ENCODE results near the gene CBL.
A peak's percentile ranks its signal among the peaks of the same experiment; 100 is the strongest.

CBL gene

DNA sequence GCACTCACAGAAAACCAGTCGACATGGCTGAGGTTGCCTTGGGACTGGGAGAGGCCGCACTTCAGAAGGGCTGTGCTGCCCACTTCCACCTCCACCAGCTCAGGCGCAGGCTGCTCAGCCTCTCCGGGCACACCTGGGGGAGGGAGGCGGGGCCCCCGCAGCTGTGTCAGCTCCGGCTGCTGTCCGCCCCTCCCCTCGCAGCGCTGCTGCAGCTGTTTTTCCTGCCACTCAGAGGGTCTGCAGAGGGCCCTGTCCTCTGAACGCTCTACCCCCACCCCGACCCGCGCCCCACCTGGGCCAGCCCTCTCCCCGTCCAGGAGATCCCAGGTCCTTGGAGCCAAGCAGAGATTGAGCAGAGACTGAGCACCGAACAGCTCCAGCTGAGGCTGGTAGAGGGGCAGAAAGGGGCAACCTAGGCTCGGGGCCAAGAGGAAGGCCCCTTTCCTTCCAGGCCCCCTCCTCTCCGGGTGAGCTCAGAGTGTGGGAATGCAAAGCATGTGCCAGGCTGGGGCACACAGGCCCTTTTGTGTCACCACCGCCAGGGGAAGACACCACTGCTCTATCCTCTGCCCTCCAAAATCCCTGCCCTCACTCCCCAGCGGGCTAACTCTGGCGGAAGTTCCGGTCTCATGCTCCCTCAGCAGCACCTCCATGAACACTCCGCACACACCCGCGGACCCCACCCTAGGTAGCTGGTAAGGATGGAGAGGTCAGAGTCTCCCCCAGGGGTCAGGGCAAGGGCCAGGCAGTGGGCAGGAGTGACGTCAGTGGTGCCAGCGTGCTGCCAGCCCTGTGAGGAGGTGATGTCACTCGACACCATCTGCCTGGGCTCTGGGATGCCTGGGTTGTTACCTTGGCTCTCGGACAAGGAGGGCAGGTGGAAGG is 109.2 kb downstream of the CBL start:
- DNase-seq, result peak; percentile 75

DNA sequence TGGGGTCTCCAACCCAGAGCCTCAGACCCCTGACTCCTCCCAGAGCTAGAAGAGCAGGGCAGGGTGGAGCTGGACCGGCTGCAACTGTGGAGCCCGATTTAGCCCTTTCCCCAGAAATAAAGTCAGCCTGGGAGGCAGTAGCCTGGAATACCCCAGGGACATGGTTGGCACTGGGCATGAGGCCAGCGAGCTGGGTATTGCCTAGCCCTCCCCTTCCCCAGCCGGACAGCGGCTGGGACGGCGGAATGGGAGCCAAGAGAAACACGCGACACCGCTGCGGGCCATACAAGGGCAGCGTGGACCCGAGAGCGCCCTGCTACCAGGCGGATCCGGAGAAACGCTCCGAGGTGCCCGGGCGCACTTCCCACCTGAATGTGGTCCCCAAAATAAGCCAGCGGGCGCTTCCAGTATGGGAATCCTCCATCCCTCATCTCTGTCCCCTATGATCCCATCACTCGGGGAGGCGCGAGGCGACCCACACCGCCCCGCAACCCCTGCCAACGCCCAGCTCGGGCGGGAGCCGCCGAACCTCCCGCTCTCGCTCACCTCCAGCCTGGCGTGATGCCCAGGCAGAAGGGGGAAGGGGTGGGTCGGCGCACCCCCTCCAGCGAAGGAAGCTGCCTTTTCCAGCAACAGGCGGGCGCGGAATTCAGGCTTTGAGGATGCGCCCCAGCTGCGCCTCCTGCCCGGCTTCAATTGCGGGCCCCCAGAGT is 110.0 kb downstream of the CBL start:
- DNase-seq, result peak; percentile 79

DNA sequence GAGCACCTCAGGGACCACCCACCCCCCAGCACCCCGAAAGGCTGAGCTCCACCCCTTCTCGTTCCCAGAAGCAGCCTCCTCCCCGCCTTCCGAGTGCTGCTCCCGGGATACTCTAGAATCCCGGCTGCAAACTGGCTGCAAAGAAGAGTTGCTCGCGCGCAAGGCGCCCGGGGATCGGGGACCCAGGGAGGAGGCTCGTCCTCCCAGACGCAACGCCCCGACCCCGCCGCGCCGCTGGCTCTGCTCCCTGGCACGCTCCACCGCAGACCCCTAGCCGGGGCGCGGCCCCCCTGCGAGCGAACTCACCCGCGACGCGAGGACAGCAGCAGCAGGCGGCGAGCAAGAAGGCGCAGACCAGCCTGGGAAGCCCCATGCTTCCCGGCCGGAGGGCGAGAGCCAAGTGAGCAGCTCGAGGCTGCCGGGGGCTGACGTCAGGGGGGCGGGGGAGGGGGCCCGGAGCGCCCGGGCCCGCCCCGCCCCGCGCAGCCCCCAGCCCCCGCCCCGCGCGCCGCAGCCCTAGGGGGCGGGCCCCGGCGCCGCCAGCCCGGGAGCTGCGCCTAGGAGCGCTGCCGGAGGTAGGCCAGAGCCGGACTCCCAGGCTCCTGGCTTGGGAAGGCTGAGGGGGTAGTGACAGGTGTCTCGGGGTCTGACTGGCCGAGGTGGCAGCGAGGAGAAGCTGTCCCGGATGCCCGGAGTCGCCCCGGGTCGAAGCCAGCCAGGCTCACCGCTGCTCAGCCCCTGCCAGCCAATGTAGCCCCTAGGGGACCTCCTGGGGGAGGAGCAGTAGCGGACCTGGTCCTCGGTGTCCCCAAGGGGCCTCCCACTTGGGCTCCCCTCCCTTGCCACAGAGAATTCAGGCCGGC is 110.8 kb downstream of the CBL start, which contains the start of gene MCAM:
MCAM (minus strand) TSS at position 402 of the 863 bp plus-strand sequence; CDS start at position 373, 29 bp downstream.
- peak; percentile 76 for DNase-seq

DNA sequence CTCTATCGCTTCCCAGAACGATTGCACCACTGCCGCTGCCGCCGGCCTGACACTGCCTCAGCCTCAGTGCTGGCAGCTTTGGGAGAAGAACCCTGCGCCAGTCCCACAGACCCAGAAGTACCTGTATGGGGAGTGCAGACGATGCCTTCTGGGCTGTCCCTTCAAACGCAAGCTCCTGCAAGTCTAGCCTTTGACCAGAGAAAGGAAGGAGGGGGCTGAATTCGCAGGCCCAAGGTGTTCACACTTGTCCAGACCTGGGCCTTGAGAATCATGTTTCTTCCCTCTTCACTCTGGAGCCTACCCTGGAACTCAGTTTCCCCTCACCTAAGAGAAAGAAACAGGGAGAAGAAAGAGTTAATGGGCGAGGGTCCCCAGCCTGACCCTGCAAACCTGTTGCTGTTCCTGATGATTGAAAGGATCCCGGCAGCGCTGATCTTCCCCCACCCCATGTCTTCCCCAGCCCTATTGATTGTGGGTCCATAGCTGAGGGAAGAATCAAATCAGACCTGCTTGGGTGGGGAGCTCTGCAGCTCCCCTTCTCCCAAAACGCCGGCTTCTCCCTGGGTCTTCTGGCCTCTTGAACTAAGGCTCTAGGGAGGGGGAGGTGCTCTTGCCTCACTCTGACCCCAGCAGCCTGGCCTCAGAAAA is 111.6 kb downstream of the CBL start:
- DNase-seq, result no peak

- DNase-seq, result peak; percentile 73
Observed at GRCh38 chr11:119318240-119319135, 112.3 kb downstream of the CBL start.

DNA sequence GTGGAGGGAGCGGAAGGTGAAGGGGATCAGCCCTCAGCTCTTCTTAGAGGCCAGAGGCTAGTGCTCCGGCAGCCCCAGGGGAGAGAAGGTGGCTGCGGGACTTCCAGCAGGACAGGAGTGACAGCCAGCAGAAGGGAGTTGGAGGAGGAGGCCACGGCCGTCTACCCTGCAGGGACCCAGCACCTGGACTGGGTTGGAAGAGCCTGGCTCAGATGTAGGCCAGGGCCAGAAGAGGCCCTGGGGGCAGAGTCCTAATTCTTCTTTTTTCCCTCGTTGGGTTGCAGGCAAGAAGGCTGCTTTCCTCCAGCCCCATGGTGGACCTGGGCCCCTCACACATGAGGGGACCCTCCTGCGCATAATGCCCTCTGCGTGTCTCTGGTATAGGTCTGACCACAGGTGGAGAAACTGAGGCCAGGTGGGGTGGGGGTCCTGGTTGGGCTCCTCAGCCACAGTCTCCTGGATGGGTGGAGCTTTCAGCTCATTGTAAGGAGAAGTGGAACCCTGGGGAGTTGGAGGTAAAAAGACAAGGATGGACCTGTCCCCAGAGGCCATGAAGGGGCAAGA is 113.1 kb downstream of the CBL start:
- DNase-seq, result no peak

- DNase-seq, result no peak
Observed at GRCh38 chr11:119319700-119320239, 113.6 kb downstream of the CBL start.

DNA sequence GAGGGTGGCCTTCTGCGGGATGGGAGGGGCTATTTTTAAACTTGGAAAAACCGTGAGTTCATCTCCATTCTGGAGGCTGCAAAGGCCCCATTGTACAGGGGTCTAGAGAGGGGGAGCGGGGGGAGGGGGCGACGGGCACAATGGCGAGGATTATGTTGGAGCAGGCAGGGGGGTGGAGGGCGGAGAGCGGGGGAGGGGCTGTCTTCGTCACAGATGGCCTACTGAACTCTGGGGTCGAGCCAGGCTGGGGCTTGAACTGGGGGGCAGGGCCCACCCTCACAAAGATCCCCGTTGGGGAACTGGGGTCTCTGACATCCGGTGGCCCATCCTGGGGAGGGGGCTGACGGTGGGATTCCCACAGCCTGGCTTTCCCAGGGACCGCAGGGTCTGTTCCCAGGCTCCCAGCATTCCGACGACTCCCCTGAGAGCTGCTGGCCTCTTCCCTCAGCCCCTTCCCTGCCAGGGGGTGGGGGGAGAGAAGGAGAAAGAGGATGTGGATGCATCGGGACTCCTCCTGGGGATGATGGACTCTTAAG is 114.2 kb downstream of the CBL start:
- DNase-seq, result no peak

DNA sequence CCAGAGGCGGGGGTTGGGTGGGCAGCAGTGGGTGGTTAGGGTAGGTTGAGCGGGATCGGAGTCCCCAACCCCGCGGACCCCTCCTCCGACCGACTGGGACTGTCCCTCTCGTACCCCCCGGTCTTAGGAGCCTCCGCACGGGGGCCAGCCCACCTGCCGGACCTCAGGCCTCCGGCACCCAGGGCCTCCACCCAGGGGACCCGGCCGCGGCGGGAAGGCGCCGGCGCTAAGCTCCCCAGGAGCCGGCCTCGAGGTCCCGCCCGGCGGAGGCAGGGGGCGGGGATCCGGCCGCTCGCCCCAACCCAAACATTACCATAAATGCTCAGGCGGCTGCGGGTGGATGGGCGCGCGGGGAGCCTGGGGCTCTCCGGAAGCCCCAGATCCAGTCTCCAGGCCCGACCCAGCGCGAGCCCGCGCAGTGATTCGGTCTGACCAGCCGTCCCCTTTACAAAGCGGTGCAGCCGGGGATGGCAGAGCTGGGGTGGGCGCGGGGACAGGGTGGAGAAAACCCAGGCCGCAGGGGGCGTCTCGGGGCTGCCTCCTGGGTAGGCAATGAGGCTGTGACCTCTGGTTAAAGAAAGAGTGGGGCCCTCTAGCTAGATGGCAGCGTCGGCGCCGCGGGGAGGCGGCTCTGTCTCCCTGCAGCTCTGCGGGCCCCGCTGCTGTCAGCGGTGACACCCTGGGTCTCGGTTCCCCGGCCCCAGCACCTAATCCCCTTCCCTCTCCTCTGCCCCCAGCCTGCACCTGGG is 114.8 kb downstream of the CBL start:
- peak; percentile 75 for DNase-seq

DNA sequence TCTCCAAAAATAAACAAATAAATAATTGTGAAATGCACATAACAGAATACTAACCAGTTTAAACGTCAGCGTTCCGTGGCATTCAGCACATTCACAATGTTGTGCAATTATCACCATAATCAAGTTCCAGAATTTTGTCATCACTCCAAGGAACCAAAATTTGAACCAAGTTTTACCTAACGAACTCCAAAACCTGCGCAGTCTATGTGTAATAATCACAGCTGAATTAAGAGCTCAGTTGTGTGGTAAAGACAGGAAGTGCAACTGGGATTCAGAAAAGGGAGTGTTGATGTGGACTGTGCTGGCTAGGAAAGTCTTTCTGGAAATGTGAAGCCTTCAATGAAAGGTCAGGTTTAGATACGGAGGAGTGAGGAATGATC is 116.2 kb downstream of the CBL start:
- no peak for DNase-seq

- no peak for DNase-seq
Observed at GRCh38 chr11:119322921-119323531, 116.9 kb downstream of the CBL start.

GRCh38 chr11:119323532-119324033 is 117.4 kb downstream of the CBL start:
- peak; percentile 84 for DNase-seq

DNA sequence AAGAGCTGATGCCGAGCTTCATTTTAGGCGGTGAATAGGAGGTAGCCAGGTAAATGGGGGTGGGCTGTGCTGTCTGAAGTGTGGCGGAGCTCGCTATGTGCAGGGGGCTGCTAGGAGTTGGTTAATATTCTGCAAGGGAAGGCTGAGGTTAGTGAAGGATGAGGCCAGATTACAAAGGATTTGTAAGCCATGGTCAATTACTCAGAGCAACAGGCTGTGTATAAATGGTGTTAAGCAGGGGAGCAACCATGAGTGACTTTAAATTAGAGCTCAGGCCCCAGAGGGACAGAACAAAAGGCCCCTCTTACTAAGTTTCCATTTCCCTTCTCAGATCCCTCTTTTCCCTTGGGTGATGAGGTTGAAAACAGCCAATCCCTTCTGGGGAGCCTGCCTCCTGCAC is 118.0 kb downstream of the CBL start:
- no peak for DNase-seq

GRCh38 chr11:119329320-119329719 is 123.2 kb downstream of the CBL start:
- DNase-seq, result no peak

GRCh38 chr11:119330237-119330636 is 124.1 kb downstream of the CBL start:
- DNase-seq, result no peak

- DNase-seq, result no peak
Observed at GRCh38 chr11:119332111-119332765, 126.1 kb downstream of the CBL start.

DNA sequence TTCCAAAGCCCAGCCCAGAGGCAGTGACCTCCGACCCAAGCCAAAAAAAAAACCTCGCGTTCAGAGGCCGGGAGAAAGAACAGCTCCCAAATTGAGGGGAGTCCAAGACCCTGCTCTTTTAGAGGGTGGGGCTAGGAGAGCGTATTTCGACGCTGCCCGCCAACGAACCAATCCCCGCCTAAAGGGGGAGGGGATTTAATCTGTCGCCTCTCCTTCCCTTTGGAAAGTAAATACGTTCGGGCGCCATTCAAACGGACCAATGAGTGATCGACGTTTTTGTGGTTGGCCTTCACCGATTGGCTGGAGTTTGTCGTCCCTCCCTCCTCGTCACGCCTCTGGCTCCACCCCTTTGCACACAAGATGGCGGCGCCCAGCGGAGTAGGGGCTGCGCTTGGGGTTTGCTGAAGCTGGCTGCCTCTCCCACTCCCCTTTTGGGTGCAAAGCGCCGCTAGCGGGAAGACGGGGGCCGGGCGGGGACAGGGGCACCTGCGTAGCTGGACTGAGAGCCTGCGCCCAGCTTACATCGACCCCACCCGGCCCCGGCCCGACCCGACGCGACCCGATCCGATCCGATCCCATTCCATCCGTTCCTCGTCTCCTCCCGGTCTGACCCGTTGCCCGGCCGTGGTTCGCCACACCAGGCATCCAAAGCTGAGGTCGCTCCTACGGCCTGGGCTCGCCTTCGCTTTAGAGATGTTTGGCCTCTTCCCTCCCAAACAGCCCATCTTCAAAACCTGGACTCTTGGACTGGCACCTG is 128.2 kb downstream of the CBL start, which contains the start of gene RNF26:
RNF26 (plus strand) TSS at position 354 of the 757 bp plus-strand sequence. CDS start 596 bp downstream, outside the sequence.
- DNase-seq, result peak; percentile 96
